Measurements from ENCODE around the gene DNAJC21.
"Not testable (repeated sequence)": the region's sequence is repeated elsewhere in the genome, so short reads cannot be mapped to it uniquely, and the experiment has no call there.

DNAJC21 gene

DNA sequence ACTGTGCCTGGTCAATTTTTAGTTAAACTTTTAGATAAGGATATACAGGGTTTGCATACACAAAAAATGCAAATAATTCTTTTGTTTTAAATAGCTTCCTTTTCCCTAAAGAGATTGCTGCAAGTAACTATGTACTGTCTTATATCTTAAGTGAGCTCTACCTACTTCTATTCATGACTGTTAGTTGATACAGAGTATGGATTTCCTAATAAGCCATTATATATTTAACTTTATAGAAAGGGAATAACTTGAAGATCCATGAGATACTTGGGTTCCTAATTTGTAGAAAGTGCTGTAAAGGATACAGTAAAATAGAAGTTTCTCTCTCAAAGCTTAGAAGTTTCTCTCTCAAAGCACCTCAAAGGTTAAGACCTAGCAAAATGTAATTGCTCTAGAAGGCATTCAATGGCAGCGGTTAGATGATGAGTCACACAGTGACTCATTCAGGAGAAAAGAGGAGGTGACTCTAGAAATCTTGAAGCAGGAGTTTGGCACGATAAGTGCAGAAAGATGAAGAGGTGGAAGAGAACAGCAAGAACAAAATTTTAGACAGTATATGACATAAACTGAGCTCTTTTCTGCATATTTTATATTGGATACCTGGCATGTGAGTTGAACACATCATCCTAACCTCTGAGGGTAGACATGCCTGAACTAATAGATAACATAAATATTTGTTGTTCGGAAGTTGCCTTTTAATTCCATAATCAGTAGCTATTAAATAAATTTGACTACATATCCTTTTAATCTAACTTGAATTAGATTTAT lies 5.5 kb upstream of the DNAJC21 start:
- DNase-seq, result no peak

DNA sequence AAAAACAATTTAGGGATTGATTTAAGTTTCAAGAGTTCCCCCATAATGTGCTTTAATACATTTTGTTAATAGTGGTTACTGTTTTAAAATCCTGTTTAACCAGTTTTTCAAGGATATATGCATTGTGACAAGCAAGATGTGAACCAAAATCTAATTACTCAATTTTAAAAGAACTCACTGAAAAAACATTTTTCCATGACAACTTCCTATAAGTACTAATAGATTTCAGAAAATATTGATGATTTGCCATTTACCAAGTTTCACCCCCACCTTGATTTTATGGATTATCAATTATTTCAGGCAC lies 4.9 kb upstream of the DNAJC21 start:
- DNase-seq, result no peak

DNA sequence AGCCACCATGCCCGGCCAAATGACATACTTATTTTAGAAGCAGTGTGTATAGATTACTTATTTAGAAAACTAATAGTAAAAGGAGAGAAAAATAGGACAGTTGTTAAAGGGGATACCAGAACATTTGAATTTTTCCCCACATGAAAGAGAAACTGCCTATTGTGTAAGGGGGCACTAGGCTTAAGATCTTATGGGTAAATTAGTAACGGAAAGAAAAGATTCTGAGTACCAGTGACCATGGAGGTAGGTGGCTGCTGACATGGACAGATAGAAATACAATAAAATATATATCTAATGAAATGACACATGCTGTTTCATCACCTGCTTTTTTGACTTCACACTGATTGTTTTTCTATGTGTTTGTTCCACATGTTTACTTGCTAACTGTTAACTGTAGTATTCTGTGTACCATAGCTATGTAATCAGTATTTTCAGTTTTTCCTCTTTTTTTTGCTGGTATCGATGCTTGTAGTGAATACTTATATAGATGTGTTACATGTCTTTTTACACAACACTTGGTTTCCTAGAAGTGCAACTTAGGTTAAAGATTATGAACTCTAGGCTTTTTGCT lies 3.0 kb upstream of the DNAJC21 start:
- no peak for DNase-seq

DNA sequence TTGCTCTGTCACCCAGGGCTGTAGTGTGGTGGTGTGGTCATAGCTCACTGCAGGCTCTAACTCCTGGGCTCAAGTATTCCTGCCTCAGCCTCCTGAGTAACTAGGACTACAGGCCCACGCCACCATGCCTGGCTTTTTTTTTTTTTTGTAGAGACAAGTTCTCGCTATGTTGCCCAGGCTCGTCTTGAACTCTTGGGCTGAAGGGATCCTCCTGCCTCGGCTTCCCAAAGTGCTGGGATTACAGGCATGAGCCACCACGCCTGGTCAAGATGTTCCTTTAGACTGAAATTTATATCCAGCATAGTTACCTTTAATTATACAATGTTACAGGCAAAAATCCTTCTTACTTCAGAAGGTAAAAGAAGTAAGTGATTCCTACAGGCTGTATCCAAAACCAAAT lies 1.6 kb upstream of the DNAJC21 start:
- no peak for DNase-seq

DNA sequence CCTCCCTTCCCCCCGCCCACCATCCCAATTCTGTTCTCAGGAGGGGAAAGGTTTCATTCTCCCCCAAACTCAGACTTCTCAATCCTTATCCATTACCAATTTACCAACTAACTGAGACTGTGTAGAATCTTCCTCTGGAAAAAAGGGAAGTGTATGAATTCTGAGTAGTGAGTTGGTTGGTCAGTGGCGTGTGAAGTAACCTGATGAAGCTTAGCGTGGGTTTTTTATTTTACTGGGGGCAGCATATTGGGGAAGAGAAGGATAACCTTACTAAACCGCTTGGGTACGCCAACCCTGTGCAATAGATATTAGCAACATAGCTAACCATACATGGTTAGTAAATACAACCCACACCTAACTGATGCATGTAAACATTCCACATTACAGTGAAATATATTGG lies 1.1 kb upstream of the DNAJC21 start:
- no peak for DNase-seq

DNA sequence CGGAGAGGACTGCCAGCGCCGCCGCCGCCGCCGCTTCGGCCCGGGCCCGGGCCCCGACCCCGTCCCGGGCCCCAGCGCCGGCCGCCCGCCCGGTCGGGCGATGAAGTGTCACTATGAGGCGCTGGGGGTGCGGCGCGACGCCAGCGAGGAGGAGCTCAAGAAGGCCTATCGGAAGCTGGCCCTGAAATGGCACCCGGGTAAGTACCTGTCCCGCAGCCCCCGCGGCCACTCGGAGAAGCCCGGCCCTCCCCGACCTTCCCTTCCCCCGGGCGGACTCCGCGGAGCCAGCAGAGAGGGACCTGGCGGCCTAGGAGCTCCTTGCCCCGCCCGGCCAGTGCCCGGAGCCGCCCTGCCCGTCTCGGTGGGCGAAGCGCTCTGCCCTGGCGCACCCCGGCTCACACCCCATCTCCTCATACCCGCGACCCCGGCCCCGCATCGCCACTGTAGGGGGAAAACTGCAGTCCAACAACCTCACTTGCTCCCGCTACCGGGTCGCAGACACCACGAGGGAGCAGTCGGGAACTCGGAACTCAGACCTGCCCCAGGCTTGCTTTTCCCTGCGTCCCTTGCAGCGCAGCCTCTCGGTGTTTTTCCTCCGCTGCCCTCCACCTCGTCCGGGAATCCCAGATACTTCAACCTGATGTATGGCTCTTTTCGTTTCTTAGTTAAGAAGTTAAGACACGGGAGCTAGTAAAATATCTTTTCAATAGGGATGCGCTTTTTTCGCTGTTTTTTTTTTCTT lies 532 bp downstream of the DNAJC21 start:
- DNase-seq, result peak; percentile 74

DNA sequence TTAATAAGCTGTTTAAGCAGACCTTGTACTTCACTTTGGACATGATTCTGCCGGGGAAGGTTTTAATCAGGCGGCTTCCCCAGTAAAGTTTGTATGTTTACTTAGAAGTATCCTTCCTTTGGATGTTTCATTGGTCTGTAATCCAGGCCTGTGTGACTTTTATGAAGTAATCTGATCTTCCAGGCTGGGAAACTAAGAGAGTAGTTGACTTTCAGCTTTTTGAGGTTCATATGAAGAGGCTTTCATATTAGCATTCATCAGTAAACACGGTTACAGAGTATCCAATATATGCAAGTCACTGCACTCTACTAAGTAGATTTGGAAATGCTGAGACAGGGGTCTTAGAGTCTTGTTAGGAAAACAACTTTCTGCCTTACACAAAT lies 1.1 kb downstream of the DNAJC21 start:
- DNase-seq, result peak; percentile 36

DNA sequence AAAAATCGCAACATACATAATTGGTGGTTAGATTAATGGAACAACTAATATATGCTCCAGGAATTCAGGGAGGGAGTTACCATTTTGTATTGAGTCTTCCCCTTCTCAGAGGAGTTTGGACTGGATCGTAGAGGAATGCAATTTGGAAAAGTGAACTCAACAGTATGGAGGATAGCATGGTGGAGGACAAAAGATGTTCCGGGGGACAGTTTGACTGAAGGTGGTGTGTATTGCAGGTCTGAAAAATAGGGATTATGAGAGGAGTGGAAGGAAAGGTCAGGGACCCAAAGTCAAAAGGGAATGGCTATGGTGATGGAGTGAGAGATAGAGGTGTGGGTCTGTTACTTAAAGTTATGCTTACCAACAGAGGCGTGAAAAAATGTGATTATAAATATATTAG lies 1.5 kb downstream of the DNAJC21 start:
- no peak for DNase-seq

DNA sequence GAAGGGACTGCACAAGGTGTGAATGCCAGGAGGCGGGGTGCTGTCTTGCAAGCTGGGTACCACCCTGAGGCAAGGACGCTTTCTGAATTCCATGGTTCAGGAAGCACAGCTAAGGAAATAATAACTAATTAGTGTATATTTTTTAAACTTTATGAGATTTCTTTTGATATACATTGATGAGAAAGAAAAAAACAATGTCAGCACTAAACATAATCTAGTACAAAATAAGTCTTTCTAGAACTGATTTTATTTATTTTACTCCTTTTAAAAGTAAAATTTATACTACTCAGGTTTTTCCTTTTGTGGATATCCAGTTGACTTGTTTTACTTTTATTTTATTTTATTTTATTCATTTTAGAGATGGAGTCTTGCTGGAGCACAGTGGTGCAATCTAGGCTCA lies 3.6 kb downstream of the DNAJC21 start:
- no peak for DNase-seq

DNA sequence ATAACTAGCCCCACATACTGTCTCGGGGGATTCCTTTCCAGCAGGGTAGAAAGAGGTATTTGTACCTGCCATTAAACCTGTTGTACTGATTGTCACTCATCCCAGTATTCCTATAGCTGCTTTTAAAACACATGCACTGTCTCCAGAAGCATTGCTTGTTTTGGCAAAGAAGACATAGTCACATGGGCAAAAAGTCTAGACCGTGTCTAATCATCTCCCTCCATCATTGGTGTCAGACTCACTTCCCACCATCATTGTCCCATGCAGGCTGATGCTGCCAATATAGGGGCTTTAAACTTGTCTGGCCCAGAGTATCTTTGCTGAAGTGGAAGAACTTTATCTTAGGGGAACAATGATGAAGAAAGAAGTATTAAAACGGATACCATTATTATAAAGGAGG lies 12.6 kb downstream of the DNAJC21 start:
- DNase-seq, result no peak

DNA sequence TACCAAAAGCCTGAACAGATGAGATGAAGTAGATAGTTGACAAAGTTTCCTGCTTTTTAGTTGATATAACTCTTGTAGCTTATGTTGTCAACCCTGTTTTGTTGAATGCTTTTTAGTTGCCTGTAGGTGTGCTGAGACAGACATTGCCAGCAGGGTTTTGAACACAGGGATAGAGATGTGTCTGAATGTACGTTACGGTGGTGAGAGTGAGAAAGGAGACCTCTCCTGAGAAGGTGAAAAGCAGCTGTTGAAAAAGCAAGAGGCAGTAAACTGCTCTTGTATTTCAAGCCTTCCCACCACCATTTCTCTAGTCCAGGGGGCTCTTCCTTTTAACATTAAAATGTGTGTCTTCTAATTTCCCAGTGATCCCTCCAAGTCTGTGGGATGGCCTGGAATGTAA lies 14.7 kb downstream of the DNAJC21 start:
- DNase-seq, result no peak

DNA sequence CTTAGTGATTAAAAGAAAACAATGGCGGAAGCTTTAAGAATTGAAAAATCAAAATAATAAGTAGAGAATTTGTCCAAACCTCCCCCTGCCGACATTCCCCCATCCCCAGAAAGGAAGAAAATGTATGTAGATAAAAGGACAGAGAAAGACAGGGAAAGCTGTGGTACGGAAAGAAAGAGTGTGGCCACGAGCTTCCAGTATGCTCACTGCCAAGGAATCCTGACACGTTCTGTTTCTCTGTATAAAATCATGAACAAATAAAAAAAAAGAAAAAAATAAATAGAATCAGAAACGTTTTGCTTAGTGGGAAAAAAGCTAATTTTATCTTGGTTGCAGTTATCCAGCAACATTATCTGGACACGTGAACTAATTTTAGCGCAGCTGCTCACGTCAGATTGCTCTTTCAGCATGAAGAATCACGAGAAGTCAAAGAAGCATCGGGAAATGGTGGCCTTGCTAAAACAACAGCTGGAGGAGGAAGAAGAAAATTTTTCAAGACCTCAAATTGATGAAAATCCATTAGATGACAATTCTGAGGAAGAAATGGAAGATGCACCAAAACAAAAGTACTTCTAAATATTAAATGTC lies 15.2 kb downstream of the DNAJC21 start:
- no peak for DNase-seq

DNA sequence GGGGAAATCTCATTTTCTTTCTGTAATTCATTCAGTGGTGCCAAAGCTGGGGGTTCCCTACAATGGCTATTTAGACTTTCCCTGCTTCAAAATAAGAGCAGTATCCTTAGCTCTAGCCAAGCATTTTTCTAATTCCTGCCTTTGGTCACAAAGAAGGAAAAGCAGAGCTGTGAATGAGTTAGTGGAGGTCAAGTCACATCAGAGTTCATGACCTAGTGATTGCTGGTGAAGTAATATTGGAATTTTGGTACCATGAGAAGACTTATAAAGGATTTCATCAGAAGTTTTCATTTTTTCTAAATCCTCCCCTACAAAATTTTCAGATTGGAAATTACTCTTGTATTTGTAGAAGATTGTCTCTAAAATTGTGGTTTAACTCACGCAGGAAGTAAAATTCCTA lies 28.0 kb downstream of the DNAJC21 start:
- no peak for DNase-seq

DNA sequence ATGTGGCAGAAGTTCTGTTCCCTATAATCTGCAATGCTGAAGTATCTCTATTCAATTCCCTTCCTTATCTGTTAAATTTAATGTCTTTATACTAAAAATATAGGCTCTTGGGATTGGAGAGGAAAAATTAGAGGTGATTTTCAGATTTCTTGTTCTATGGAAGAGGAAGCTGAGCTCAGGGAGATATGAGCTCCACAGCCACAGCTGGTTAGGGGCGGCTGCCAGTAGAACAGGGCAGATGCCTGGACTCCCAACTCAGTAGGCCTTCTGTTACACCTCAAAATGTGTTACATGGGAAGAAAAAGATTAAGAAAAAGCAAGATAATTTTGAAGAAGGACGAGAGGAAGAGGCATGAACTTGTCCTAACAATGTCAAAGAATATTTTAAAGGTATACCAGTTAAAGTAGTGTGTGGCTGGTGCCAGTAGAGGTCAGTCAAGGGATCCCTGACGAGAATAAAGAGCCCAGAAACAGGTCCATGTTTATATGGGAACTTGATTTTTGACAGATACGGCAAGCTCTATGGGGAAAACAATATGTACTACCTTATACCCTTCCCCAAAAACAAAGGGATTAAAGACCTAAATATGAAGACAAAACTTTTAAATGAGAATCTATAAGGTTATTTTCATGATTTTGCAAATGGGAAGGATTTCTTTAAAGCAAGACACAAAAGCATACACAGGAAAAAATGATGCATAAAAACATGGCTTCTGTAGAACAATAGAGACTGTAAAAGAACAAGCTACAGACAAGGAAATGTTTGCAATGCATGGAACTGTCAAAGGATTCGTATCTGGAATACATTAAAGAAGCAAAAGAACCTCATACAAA lies 28.7 kb downstream of the DNAJC21 start:
- peak; percentile 37 for DNase-seq

DNA sequence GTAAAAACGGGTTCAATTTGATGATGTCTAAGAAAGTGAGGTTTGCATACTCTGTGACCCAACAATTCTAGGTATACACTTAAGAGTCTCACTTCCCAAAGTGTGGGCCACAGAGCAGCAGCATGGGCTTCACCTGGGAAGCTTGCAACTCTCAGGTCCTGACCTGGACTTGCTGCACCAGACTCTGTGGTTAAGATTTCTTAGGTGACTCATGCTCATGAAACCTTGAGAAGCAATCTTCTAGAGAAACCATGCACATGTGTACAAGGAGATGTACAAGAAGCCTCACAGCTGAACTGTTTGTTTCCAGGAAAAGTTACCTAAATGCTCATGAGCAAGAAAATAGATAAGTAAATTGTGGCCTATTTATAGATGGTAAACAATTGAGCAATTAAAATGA lies 30.0 kb downstream of the DNAJC21 start:
- no peak for DNase-seq

DNA sequence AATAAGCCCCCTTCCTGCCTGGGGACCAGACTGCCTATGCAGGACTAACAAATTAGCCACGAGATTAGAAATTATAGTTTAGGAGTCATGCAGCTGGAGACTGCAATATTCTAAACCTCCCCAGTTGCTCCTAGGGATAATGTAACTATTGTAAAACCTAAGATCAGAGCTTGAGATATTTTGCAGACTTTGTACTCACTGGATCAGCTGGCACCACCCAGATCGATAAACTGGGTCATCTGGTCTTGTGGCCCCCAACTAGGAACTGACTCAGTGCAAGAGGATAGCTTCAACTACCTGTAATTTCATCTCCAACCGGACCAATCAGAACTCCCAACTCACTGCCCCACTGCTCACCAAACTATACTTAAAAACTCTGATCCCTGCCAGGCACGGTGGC lies 38.2 kb downstream of the DNAJC21 start:
- DNase-seq, result no peak

DNA sequence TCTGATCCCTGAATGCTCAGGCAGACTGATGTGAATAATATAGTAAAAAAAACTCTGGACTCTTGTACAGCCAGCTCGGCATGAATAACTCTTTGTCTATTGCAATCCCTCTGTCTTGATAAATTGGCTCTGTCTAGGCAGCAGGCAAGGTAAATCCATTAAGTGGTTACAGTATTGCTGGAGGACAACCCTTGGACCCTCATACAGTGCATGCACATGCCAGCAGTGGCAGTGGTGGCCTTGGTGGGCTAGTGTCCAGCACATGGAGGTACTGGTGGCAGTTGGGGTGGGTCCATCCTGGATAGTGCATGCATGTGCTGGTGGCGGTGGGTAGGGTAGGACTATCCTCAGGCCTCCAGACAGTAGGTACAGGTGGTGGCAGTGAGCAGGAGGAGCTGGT lies 38.9 kb downstream of the DNAJC21 start:
- no peak for DNase-seq

DNA sequence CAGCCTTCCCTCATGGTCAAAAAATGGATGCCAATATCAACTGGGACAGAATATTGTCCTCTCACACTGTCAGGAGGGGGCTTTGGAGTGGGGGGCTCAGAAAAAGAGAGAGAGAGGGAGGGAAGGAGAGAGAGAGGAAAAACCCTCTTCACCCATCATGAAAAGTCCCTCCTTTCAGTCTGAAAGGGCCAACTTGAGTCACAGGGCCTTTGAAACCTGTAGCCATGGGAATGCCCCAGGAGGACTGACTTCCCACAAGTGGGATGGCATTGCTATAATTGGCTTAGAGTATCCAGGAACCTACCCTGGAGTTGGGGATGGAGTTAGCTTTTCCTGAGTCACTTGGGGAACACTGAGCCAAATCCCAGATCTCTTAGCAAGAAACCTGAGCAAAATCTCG lies 41.2 kb downstream of the DNAJC21 start:
- no peak for DNase-seq

DNA sequence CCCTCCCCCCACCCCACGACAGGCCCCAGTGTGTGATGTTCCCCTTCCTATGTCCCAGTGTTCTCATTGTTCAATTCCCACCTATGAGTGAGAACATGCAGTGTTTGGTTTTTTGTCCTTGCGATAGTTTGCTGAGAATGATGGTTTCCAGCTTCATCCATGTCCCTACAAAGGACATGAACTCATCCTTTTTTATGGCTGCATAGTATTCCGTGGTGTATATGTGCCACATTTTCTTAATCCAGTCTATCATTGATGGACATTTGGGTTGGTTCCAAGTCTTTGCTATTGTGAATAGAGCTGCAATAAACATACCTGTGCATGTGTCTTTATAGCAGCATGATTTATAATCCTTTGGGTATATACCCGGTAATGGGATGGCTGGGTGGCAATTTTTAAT lies 42.3 kb downstream of the DNAJC21 start:
- DNase-seq, result not testable (repeated sequence)

DNA sequence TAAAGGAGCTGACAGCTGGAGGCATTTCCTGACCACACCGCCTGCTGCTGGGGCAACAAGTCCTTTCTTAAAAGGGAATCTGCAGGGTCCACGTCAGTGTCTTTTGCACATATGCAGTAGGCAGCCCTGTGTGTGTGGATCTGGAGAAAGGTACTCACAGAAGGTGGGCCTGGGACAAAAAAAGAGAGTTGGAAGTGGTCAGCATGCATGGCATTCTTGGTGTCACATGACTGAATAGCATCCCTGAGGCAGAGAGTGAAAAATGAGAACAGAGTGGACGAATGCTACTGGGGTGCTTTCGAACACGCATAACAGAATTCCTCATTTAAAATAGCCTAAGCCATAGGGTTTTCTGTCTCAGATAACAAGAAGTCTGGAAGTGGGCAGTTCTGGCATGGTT lies 47.0 kb downstream of the DNAJC21 start:
- no peak for DNase-seq

DNA sequence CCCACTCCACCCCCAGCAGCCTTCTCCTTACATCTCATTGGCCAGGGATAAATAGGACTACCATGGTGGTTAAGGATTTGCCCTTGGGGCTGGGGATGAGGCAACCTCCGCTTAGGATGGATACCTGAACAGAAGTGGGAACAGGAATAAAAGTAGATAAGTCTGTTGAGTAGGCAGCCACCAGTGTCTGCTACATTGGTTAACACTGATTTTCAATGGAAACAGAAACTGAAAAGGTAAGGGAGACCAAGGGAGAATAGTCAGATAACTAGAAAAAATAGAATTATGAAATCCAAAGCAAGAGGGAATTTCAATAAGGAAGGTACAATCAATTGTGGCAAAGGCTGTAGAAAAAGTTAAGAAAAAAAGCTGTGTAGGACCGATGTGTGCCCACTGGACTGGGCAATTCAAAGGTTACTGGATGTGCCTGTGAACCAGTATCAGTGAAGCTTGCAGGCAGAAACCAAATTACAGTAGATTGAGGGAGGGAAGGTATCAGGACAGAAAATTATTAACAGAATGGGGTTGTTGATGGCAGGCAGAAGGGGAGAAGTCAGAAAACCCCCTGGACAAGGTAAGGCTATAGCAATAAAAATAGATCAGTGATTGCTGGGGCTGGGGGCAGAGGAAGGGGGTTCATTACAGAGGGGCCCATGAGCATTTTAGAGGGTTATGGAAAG lies 48.7 kb downstream of the DNAJC21 start:
- DNase-seq, result no peak

DNA sequence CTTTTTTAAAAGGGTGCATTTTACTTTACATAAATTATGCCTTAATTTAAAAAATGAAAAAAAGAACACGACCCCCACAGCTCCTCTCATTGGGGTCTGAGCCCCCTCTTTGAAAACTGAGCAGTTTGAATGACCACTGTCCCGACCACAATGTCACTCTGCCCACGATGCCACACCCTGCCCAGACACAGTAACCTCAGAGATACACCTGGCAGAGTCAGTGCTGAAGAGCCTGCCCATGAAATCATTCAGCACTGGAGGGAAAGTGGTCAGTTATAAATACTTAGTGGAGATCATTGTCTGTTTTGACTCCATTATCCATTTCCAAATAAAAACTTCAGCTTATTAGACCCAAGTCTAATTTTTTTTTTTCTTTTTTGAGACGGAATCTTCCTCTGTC lies 49.3 kb downstream of the DNAJC21 start:
- no peak for DNase-seq

DNA sequence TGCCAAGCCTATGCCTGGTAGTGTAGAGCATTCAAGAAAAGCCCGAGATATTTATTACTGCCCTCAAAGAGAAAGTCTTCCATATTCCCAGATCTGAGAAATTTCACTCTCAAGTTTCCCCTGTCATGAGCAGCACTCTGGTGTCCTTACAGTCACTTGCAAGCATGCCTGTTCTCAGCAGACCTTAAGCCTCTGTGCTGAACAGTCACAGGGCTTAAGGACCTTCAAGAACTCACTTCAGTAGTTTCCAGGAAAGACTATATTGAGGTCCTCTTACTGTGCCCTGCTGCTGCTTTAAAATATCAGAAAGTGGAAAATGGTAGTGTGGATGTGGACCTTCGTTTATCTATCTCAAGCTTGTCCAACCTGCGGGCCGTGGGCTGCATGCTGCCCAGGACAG lies 53.5 kb downstream of the DNAJC21 start:
- DNase-seq, result no peak
